ENCODE results near the gene NRSN2.

The NRSN2 gene

GRCh38 chr20:346640-347316 is at the start of gene NRSN2:
Gene NRSN2, plus strand, starts transcription at chr20:347111. Its CDS starts 2,533 bp downstream, at chr20:349644.
- H3K4me3 ChIP-seq (ENCODE audit: control insufficient read depth, low read depth, low read length) = peak within 1 kb of the TSS; percentile 68
- TF ChIP-seq CTCF (IDR thresholded peaks at IDR 0.05; ENCODE audit: control insufficient read depth, insufficient read depth, low read depth, low read length, missing control alignments) = no peak
- DNase-seq (ENCODE audit: low read depth) = no peak

GRCh38 chr20:297925-298775 is 48.8 kb upstream of the NRSN2 start:
- DNase-seq (ENCODE audit: low read depth) = no peak
- peak overlapping the region; percentile 84 for H3K4me3 ChIP-seq (ENCODE audit: control insufficient read depth, low read depth, low read length)
- no peak for TF ChIP-seq CTCF (IDR thresholded peaks at IDR 0.05; ENCODE audit: control insufficient read depth, insufficient read depth, low read depth, low read length, missing control alignments)

- no peak for TF ChIP-seq CTCF (IDR thresholded peaks at IDR 0.05; ENCODE audit: control insufficient read depth, insufficient read depth, low read depth, low read length, missing control alignments)
- no peak for DNase-seq (ENCODE audit: low read depth)
- peak overlapping the region; percentile 84 for H3K4me3 ChIP-seq (ENCODE audit: control insufficient read depth, low read depth, low read length)
Observed at GRCh38 chr20:298776-299391, 48.0 kb upstream of the NRSN2 start.

GRCh38 chr20:300345-300990 is 46.4 kb upstream of the NRSN2 start:
- DNase-seq (ENCODE audit: low read depth) = no peak
- no peak for TF ChIP-seq CTCF (IDR thresholded peaks at IDR 0.05; ENCODE audit: control insufficient read depth, insufficient read depth, low read depth, low read length, missing control alignments)
- H3K4me3 ChIP-seq (ENCODE audit: control insufficient read depth, low read depth, low read length) = no peak overlapping the region

- DNase-seq (ENCODE audit: low read depth) = no peak
- no peak overlapping the region for H3K4me3 ChIP-seq (ENCODE audit: control insufficient read depth, low read depth, low read length)
- TF ChIP-seq CTCF (IDR thresholded peaks at IDR 0.05; ENCODE audit: control insufficient read depth, insufficient read depth, low read depth, low read length, missing control alignments) = no peak
Observed at GRCh38 chr20:301886-302848, 44.7 kb upstream of the NRSN2 start.

All from AG09309 (cell line).